OCI-LY3 (cell line): ENCODE measurements around the gene CEP41.

Experiments used
- CTCF ChIP-seq: fragments of 200-600, 300-600 bp; sonication (generic); IDR thresholded peaks from 2 replicates; pipeline ENCODE4 v1.5.1; 2014; ENCODE audit warnings: antibody characterized with exemption, low read length, low read depth
- EZH2phosphoT487 ChIP-seq: fragments of 200-600 bp; shearing (Covaris generic); IDR thresholded peaks from 2 replicates; pipeline ENCODE4 v1.6.1; 2018; ENCODE audit warnings: antibody characterized with exemption, mixed run types, low read depth

- TF ChIP-seq CTCF (no peak), EZH2phosphoT487 (no peak)
These were observed 42.2 kb upstream of the CEP41 start for GRCh38 chr7:130483031-130483430.
